WTC11 (cell line): Measurements from ENCODE around the gene VPS18. TPM values are rescaled to one million over a fixed set of nuclear protein-coding genes. Genes with fewer than 3 reads are reported as not detected.

Experiments
- ATAC-seq: fragments of 200-7000 bp; cut with Tn5 transposase; 2 replicates; pipeline ENCODE4 v1.10.0; 2021; ENCODE audit warnings: mild to moderate bottlenecking, moderate library complexity
- CTCF ChIA-PET: fragments of 300-600 bp; sonication (Branson Sonifier 250); formaldehyde crosslinking; loops from one replicate; lab custom pipeline; 2021; ENCODE audit warnings: antibody characterized with exemption; lab: Charles Lee
- POLR2A ChIA-PET: fragments of 350-600 bp; sonication (Branson Sonifier 250); formaldehyde crosslinking; loops from one replicate; lab custom pipeline; 2021; ENCODE audit warnings: antibody characterized with exemption; lab: Charles Lee
- DNase-seq: peaks from one replicate; pipeline ENCODE4 v3.0.0; 2021; ENCODE audit warnings: low spot score
- H3K27ac Mint-ChIP-seq: 2 replicates; pipeline ENCODE4 v1.8.0; 2021; ENCODE audit warnings: mixed read lengths
- H3K27me3 Mint-ChIP-seq: 2 replicates; pipeline ENCODE4 v1.8.0; 2021; ENCODE audit warnings: low read depth, mild to moderate bottlenecking, moderate library complexity, mixed read lengths
- H3K36me3 Mint-ChIP-seq: 2 replicates; pipeline ENCODE4 v1.8.0; 2021; ENCODE audit warnings: mixed read lengths
- H3K4me1 Mint-ChIP-seq: 2 replicates; pipeline ENCODE4 v1.8.0; 2022; ENCODE audit warnings: mixed read lengths
- H3K4me3 Mint-ChIP-seq: 2 replicates; pipeline ENCODE4 v1.8.0; 2021; ENCODE audit warnings: mild to moderate bottlenecking, moderate library complexity, mixed read lengths
- H3K9me3 Mint-ChIP-seq: 2 replicates; pipeline ENCODE4 v1.8.0; 2021; ENCODE audit warnings: mixed read lengths
- ARID4B ChIP-seq: sonication (generic); formaldehyde crosslinking; IDR thresholded peaks from 2 replicates; pipeline ENCODE4 v1.8.0; 2023; ENCODE audit warnings: missing genetic modification reagents, mild to moderate bottlenecking, borderline replicate concordance
- ATF1 ChIP-seq: sonication (generic); formaldehyde crosslinking; IDR thresholded peaks from 2 replicates; pipeline ENCODE4 v1.8.1; 2023; ENCODE audit warnings: mild to moderate bottlenecking, moderate library complexity, missing genetic modification reagents
- CBFB ChIP-seq: sonication (generic); formaldehyde crosslinking; IDR thresholded peaks from 2 replicates; pipeline ENCODE4 v1.8.1; 2022; ENCODE audit warnings: mild to moderate bottlenecking, low read depth, missing genetic modification reagents
- CDX4 ChIP-seq: fragments of 250-450 bp; sonication (Bioruptor Pico); IDR thresholded peaks from 2 replicates; pipeline ENCODE4 v1.9.0; 2021; ENCODE audit warnings: moderate library complexity, mild to moderate bottlenecking, inconsistent platforms, borderline replicate concordance
- CREB1 ChIP-seq: sonication (generic); formaldehyde crosslinking; IDR thresholded peaks from 2 replicates; pipeline ENCODE4 v1.8.0; 2023; ENCODE audit warnings: mild to moderate bottlenecking, missing genetic modification reagents
- CTCF ChIP-seq: fragments of 200-600 bp; IDR thresholded peaks from 2 replicates; pipeline ENCODE4 v1.8.0; 2022; ENCODE audit warnings: antibody characterized with exemption
- FOXK1 ChIP-seq: sonication (generic); formaldehyde crosslinking; IDR thresholded peaks from 2 replicates; pipeline ENCODE4 v1.8.0; 2022; ENCODE audit warnings: mild to moderate bottlenecking, moderate library complexity, missing genetic modification reagents
- FOXP1 ChIP-seq: sonication (generic); formaldehyde crosslinking; IDR thresholded peaks from 2 replicates; pipeline ENCODE4 v1.8.0; 2022; ENCODE audit warnings: missing genetic modification reagents, mild to moderate bottlenecking, moderate library complexity, borderline replicate concordance
- GABPB1 ChIP-seq: sonication (generic); formaldehyde crosslinking; IDR thresholded peaks from 2 replicates; pipeline ENCODE4 v1.8.1; 2023; ENCODE audit warnings: mild to moderate bottlenecking, missing genetic modification reagents
- MXD4 ChIP-seq: fragments of 250-450 bp; sonication (Bioruptor Pico); IDR thresholded peaks from 2 replicates; pipeline ENCODE4 v1.8.0; 2021; ENCODE audit warnings: mild to moderate bottlenecking, moderate library complexity, borderline replicate concordance
- MYBL2 ChIP-seq: sonication (generic); formaldehyde crosslinking; IDR thresholded peaks from 2 replicates; pipeline ENCODE4 v1.8.1; 2023; ENCODE audit warnings: mild to moderate bottlenecking, moderate library complexity, missing genetic modification reagents
- PREB ChIP-seq: sonication (generic); formaldehyde crosslinking; IDR thresholded peaks from 2 replicates; pipeline ENCODE4 v1.8.1; 2022; ENCODE audit warnings: mild to moderate bottlenecking, missing genetic modification reagents, moderate library complexity, borderline replicate concordance
- RORB ChIP-seq: fragments of 250-450 bp; sonication (Bioruptor Pico); IDR thresholded peaks from 2 replicates; pipeline ENCODE4 v1.9.0; 2021; ENCODE audit warnings: mild to moderate bottlenecking
- TEAD4 ChIP-seq: sonication (generic); formaldehyde crosslinking; IDR thresholded peaks from 2 replicates; pipeline ENCODE4 v1.8.0; 2022; ENCODE audit warnings: mild to moderate bottlenecking, missing genetic modification reagents
- ZNF121 ChIP-seq: sonication (generic); formaldehyde crosslinking; IDR thresholded peaks from 2 replicates; pipeline ENCODE4 v1.8.0; 2023; ENCODE audit warnings: missing genetic modification reagents
- ZNF263 ChIP-seq: sonication (generic); formaldehyde crosslinking; IDR thresholded peaks from 2 replicates; pipeline ENCODE4 v1.8.1; 2022; ENCODE audit warnings: low read depth, mild to moderate bottlenecking, moderate library complexity, missing genetic modification reagents
- total RNA-seq: library from RNA; stranded (reverse); gene quantifications from 3 replicates; pipeline ENCODE4 v1.2.3, GENCODE V29; 2021

The VPS18 gene
- total RNA-seq, 1 experiment from 2014 or later: 27.3 TPM

- TF ChIP-seq CTCF: no peak
- no peak for TF ChIP-seq RORB (CRISPR knock-in tag)
- TF ChIP-seq ZNF263 (CRISPR knock-in tag): no peak
- no peak for TF ChIP-seq ATF1 (CRISPR knock-in tag)
- no peak for TF ChIP-seq FOXP1 (CRISPR knock-in tag)
- TF ChIP-seq CBFB (CRISPR knock-in tag): no peak
Observed at GRCh38 chr15:40926659-40927494, 32.6 kb downstream of the VPS18 start (continued).

GRCh38 chr15:40927495-40927872 lies 33.2 kb downstream of the VPS18 start:
- DNase-seq (no peak), ATAC-seq (no peak)
- CTCF ChIA-PET: interaction anchor here (0.5 to 10.6 kb wide), 11 partner anchors 9 to 93 kb away, joined by 3 to 203 read pairs (median 10); partner anchors contain the start of gene VPS18
- TF ChIP-seq ARID4B (CRISPR knock-in tag): no peak
- TF ChIP-seq GABPB1: no peak
- TF ChIP-seq PREB (CRISPR knock-in tag): no peak
- no peak for TF ChIP-seq TEAD4 (CRISPR knock-in tag)
- no peak for TF ChIP-seq CDX4 (CRISPR knock-in tag)
- no peak for TF ChIP-seq MXD4 (CRISPR knock-in tag)
- no peak for TF ChIP-seq ZNF121 (CRISPR knock-in tag)
- no peak for TF ChIP-seq CREB1 (CRISPR knock-in tag)
- TF ChIP-seq MYBL2: no peak
- TF ChIP-seq FOXK1 (CRISPR knock-in tag): no peak
- H3K27me3 Mint-ChIP-seq: peaks cover 100% of the 10 kb centered on the region
- H3K36me3 Mint-ChIP-seq: no peaks in the 10 kb centered on the region
- H3K27ac Mint-ChIP-seq: no peak overlapping the region
- POLR2A ChIA-PET: interaction anchor here (1.1 to 8.7 kb wide), 5 partner anchors 8 to 54 kb away, joined by 3 to 73 read pairs (median 17); partner anchors contain the start of gene CHAC1
- H3K9me3 Mint-ChIP-seq: no peaks in the 10 kb centered on the region
- peaks cover 30% of the 10 kb centered on the region for H3K4me1 Mint-ChIP-seq
- peak overlapping the region; percentile 80 for H3K4me3 Mint-ChIP-seq
